ENCODE results near the gene ZDHHC14. TPM values are rescaled to one million over a fixed set of nuclear protein-coding genes. Genes with fewer than 3 reads are reported as not detected.
"Not testable (repeated sequence)": the region's sequence is repeated elsewhere in the genome, so short reads cannot be mapped to it uniquely, and the experiment has no call there.

Gene ZDHHC14
- total RNA-seq, 1 donor from 2014 or later: 1.1 TPM

GRCh38 chr6:157463743-157464135 is 82.7 kb downstream of the ZDHHC14 start:
- not testable (repeated sequence) for DNase-seq (ENCODE audit: low read depth)

- DNase-seq (ENCODE audit: low read depth): no peak
Measured at GRCh38 chr6:157464653-157465535, 83.9 kb downstream of the ZDHHC14 start.

GRCh38 chr6:157466342-157466648 is 85.3 kb downstream of the ZDHHC14 start:
- DNase-seq (ENCODE audit: low read depth): no peak

- not testable (repeated sequence) for DNase-seq (ENCODE audit: low read depth)
Measured at GRCh38 chr6:157467339-157467738, 86.3 kb downstream of the ZDHHC14 start.

- no peak for DNase-seq (ENCODE audit: low read depth)
Measured at GRCh38 chr6:157468054-157468453, 87.1 kb downstream of the ZDHHC14 start.

GRCh38 chr6:157468574-157468973 is 87.6 kb downstream of the ZDHHC14 start:
- DNase-seq (ENCODE audit: low read depth): no peak

GRCh38 chr6:157469378-157469777 is 88.4 kb downstream of the ZDHHC14 start:
- DNase-seq (ENCODE audit: low read depth): no peak

GRCh38 chr6:157471077-157471686 is 90.2 kb downstream of the ZDHHC14 start:
- DNase-seq (ENCODE audit: low read depth): no peak

GRCh38 chr6:157471895-157472686 is 91.1 kb downstream of the ZDHHC14 start:
- DNase-seq (ENCODE audit: low read depth): no peak

GRCh38 chr6:157476797-157477196 is 95.8 kb downstream of the ZDHHC14 start:
- no peak for DNase-seq (ENCODE audit: low read depth)

- no peak for DNase-seq (ENCODE audit: low read depth)
Measured at GRCh38 chr6:157478926-157479325, 97.9 kb downstream of the ZDHHC14 start.

GRCh38 chr6:157479464-157480303 is 98.7 kb downstream of the ZDHHC14 start:
- DNase-seq (ENCODE audit: low read depth): no peak

- no peak for DNase-seq (ENCODE audit: low read depth)
Measured at GRCh38 chr6:157481189-157481864, 100.3 kb downstream of the ZDHHC14 start.

GRCh38 chr6:157481865-157482249 is 100.9 kb downstream of the ZDHHC14 start:
- no peak for DNase-seq (ENCODE audit: low read depth)

GRCh38 chr6:157483770-157484169 is 102.8 kb downstream of the ZDHHC14 start:
- DNase-seq (ENCODE audit: low read depth): no peak

- DNase-seq (ENCODE audit: low read depth): no peak
Measured at GRCh38 chr6:157484181-157484580, 103.2 kb downstream of the ZDHHC14 start.

GRCh38 chr6:157486572-157486971 is 105.6 kb downstream of the ZDHHC14 start:
- no peak for DNase-seq (ENCODE audit: low read depth)

- DNase-seq (ENCODE audit: low read depth): no peak
Measured at GRCh38 chr6:157487110-157487773, 106.3 kb downstream of the ZDHHC14 start.

- DNase-seq (ENCODE audit: low read depth): no peak
Measured at GRCh38 chr6:157488058-157488457, 107.1 kb downstream of the ZDHHC14 start.

- DNase-seq (ENCODE audit: low read depth): no peak
Measured at GRCh38 chr6:157488716-157489118, 107.7 kb downstream of the ZDHHC14 start.
